Left ventricle myocardium superior (tissue), 1 donor: ENCODE data around the gene PCED1B. TPM values are rescaled to one million over a fixed set of nuclear protein-coding genes. Genes with fewer than 3 reads are reported as not detected.
"Not testable (repeated sequence)": the region's sequence is repeated elsewhere in the genome, so short reads cannot be mapped to it uniquely, and the experiment has no call there.

Experiments used
- ATAC-seq: fragments of 200-7000 bp; cut with Tn5 transposase; one replicate; pipeline ENCODE4 v1.9.1; 2020; ENCODE audit warnings: mild to moderate bottlenecking, moderate library complexity
- DNase-seq: peaks from one replicate; pipeline ENCODE4 v3.0.0-alpha.2; 2020
- intact Hi-C: fragments of 100-400 bp; cut with micrococcal nuclease; formaldehyde crosslinking; loops from one replicate; pipeline ENCODE4 v1.11.0; 2022
- total RNA-seq: library from RNA; stranded (reverse); fragmentation: NEBNext Ultra II Directional; extraction: Animal tissue kit (Norgen Biotek cat#: 25700); gene quantifications from one replicate; pipeline ENCODE4 v1.2.1, GENCODE V29; 2021
- donor health status: DM: no; HTN: yes; CAD: no; lungs with severe emphysema.

Gene PCED1B
- total RNA-seq, 1 donor from 2014 or later, result 1.1 TPM

GRCh38 chr12:47149146-47149545 is 69.7 kb downstream of the PCED1B start:
- ATAC-seq (no peak), DNase-seq (no peak)
- intact Hi-C loops, result no loop called here

GRCh38 chr12:47152095-47152494 is 72.7 kb downstream of the PCED1B start:
- DNase-seq (no peak), ATAC-seq (no peak)
- intact Hi-C loops, result no loop called here

GRCh38 chr12:47155457-47156166 is 76.2 kb downstream of the PCED1B start:
- intact Hi-C loops, result no loop called here
- DNase-seq (no peak), ATAC-seq (peak; percentile 29)

GRCh38 chr12:47156167-47156736 is 76.8 kb downstream of the PCED1B start:
- DNase-seq (peak; percentile 38), ATAC-seq (peak; percentile 82)
- intact Hi-C loops, result no loop called here

- intact Hi-C loops, result no loop called here
- no peak for ATAC-seq
- DNase-seq, result no peak
Measured at GRCh38 chr12:47158792-47159191, 79.4 kb downstream of the PCED1B start.

- no peak for DNase-seq
- intact Hi-C loops, result no loop called here
- ATAC-seq, result no peak
Measured at GRCh38 chr12:47159348-47159747, 79.9 kb downstream of the PCED1B start.

GRCh38 chr12:47160316-47161244 is 81.2 kb downstream of the PCED1B start:
- ATAC-seq, result no peak
- no peak for DNase-seq
- intact Hi-C loops, result no loop called here

- intact Hi-C loops, result no loop called here
- DNase-seq (no peak), ATAC-seq (no peak)
Measured at GRCh38 chr12:47164116-47164515, 84.7 kb downstream of the PCED1B start.

GRCh38 chr12:47164724-47165439 is 85.5 kb downstream of the PCED1B start:
- ATAC-seq (no peak), DNase-seq (no peak)
- intact Hi-C loops, result no loop called here

- DNase-seq (no peak), ATAC-seq (no peak)
- intact Hi-C loops, result no loop called here
Measured at GRCh38 chr12:47165934-47166333, 86.5 kb downstream of the PCED1B start.

GRCh38 chr12:47166365-47166764 is 86.9 kb downstream of the PCED1B start:
- intact Hi-C loops, result no loop called here
- DNase-seq, result no peak
- ATAC-seq, result no peak

GRCh38 chr12:47170281-47170680 is 90.9 kb downstream of the PCED1B start:
- intact Hi-C loops, DNase-seq, ATAC-seq: not testable (repeated sequence)

GRCh38 chr12:47178014-47178413 is 98.6 kb downstream of the PCED1B start:
- ATAC-seq (no peak), DNase-seq (no peak)
- intact Hi-C loops, result no loop called here

- DNase-seq, ATAC-seq, intact Hi-C loops: not testable (repeated sequence)
Measured at GRCh38 chr12:47182164-47182938, 102.9 kb downstream of the PCED1B start.

GRCh38 chr12:47184229-47184628 is 104.8 kb downstream of the PCED1B start:
- no peak for DNase-seq
- ATAC-seq, result no peak
- intact Hi-C loops, result no loop called here

- ATAC-seq (no peak), DNase-seq (no peak)
- intact Hi-C loops, result no loop called here
Measured at GRCh38 chr12:47184813-47185212, 105.4 kb downstream of the PCED1B start.

- no peak for DNase-seq
- intact Hi-C loops, result no loop called here
- ATAC-seq, result no peak
Measured at GRCh38 chr12:47186246-47186645, 106.8 kb downstream of the PCED1B start.

- intact Hi-C loops, result no loop called here
- no peak for DNase-seq
- peak; percentile 37 for ATAC-seq
Measured at GRCh38 chr12:47188576-47189441, 109.4 kb downstream of the PCED1B start.
